Inflammatory macrophage (primary cell): ENCODE results near the gene ATG4B.

ENCODE experiments used
- DNase-seq, 2 donors: peaks; one replicate each; pipeline ENCODE4 v3.0.0-alpha.2; 2020 to 2022

Gene ATG4B

GRCh38 chr2:241613017-241613780 is 24.3 kb upstream of the ATG4B start:
- no peak for DNase-seq

DNA sequence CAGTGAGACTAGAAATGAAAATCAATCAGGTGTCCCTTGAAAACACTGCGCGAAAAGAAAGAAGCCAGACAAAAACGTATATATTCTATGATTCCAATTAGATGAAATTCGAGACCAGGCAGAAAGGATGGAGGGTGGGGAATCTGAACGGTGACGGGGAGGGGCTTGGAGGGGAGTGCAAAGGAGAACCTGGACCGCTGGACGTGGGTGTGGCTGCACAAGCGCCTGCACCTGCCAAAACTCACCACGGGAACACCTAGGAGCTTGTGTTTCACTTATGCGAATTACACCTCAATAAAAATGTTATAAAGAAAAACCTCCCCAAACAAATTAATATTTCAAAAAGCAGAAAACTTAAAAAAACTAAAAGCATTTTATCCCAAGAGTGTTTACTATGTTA is 22.5 kb upstream of the ATG4B start:
- no peak for DNase-seq

DNA sequence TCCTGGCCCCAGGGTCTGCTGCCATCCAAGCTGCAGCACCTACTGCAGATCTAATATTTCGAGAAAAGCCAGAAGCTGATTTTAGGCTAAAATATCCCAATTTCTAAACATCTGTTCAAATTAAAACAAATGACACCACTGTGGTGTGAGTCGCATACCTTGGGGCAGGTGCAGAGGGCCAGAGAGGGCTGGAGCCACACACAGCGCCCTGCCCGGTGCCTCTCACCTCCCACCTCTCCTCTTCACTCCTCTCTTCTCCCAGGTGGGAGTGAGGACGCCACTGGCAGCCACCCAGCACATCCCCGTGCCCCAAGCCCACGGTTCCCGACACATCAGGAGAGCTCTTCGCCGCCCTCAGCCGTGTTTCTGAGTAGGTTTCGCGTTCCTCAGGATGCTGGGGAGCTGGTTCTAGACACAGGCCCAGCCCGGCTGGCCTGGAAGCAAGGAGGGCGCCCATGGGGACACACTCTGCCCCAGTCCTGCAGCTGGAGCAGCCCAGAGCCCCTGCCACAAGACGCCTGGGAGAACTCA is 21.9 kb upstream of the ATG4B start:
- no peak for DNase-seq

- DNase-seq, result no peak
These were observed 21.0 kb upstream of the ATG4B start for GRCh38 chr2:241616168-241617125.

- no peak for DNase-seq
These were observed 19.9 kb upstream of the ATG4B start for GRCh38 chr2:241617431-241618154.

- no peak for DNase-seq
These were observed 19.1 kb upstream of the ATG4B start for GRCh38 chr2:241618296-241618805.

DNA sequence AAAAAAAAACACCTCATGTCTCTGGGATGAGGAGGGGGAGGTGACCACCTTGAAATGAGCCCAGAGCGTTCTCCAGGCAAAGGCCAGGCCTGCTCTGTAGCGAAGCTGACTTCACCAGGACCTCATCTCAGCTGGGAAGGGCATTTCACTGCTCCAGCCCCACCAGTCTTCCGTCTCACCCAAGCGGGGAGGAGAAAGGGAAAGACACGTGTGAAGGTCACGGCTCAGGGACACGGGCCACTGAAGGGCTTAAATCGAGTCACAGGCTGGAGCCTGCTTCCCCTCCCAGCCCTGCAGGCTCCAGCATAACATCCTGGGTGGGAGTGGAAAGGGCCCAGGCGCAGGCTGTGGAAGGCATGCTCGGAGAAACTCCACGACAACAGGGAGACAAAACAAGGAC is 18.7 kb upstream of the ATG4B start:
- no peak for DNase-seq

DNA sequence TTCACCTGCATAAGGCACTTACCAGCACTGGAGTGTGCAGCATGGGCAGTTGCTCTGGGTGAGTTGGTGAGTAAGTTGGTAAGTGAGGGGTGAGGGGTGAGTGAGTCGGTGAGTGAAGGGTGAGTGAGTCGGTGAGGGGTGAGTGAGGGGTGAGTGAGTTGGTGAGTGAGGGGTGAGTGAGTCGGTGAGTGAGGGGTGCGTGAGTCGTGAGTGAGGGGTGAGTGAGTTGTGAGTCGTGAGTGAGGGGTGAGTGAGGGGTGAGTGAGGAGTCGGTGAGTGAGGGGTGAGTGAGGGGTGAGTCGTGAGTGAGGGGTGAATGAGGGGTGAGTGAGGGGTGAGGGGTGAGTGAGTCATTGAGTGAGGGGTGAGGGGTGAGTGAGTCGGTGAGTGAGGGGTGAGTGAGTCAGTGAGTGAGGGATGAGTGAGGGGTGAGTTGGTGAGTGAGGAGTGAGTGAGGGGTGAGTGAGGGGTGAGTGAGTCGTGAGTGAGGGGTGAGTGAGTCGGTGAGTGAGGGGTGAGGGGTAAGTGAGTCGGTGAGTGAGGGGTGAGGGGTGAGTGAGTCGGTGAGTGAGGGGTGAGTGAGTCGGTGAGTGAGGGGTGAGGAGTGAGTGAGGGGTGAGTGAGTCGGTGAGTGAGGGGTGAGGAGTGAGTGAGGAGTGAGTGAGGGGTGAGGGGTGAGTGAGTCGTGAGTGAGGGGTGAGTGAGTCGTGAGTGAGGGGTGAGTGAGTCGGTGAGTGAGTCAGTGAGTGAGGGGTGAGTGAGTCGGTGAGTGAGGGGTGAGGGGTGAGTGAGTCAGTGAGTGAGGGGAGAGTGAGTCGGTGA is 17.7 kb upstream of the ATG4B start:
- DNase-seq, result no peak

- peak in 1 of 2 donors; percentile 11 for DNase-seq
These were observed 17.1 kb upstream of the ATG4B start for GRCh38 chr2:241620419-241620769.

- no peak for DNase-seq
These were observed 9.8 kb upstream of the ATG4B start for GRCh38 chr2:241627675-241628074.

DNA sequence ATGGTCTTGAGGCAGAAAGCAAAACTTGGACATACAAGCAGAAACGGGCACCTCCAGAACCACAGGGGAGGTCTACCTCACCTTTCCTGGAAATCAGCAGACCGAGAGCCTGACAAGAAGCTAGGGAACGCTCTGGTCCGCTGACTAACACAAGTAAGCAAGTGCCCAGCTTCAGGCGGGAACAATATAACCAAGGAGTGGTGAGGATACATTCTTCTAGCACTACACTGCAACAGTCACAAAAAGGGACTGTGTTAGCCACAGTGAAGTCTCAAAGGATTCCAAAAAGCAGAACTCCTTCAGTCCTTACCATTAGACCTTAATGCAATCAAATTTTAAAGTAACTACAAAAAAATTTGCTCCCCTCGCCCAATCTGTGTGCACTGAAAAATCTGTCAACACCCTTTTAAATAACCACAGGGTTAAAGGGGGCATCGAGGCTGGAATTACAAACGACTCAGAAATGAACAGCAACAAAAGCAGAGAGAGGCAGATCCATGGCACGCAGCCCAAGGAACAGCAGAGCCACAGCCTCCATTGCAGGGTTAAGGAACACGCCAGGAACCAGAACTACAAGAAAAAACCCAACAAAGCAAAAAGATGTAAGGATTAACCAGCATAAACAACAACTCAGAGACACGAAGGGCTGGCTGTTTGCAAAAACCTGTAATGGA is 7.6 kb upstream of the ATG4B start:
- no peak for DNase-seq

GRCh38 chr2:241632478-241633325 is 4.8 kb upstream of the ATG4B start:
- DNase-seq, result no peak

DNA sequence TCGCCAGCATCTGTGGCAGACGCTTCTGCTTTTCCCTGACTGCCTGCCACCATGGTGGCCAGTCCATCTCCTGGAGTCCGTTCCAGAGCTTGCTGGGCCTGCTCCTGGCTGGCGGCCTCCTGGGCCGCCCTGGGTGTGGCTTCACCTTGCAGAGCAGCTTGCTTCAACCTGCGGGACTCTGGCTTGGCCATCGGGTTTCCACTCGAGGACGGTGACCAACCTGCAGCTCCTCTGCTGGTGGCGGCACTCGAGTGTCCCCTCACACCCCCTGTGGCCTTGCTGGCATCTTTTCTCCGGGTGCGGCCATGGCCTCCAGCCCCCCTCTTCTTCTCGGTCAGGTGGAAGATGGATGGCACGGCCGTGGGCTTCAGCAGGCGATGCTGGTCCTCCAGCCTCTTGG is 3.9 kb upstream of the ATG4B start:
- DNase-seq, result no peak

- no peak for DNase-seq
These were observed 1.7 kb upstream of the ATG4B start for GRCh38 chr2:241635756-241636155.

GRCh38 chr2:241636182-241637017 is 1.1 kb upstream of the ATG4B start:
- DNase-seq, result peak in 1 of 2 donors; percentile 29

DNA sequence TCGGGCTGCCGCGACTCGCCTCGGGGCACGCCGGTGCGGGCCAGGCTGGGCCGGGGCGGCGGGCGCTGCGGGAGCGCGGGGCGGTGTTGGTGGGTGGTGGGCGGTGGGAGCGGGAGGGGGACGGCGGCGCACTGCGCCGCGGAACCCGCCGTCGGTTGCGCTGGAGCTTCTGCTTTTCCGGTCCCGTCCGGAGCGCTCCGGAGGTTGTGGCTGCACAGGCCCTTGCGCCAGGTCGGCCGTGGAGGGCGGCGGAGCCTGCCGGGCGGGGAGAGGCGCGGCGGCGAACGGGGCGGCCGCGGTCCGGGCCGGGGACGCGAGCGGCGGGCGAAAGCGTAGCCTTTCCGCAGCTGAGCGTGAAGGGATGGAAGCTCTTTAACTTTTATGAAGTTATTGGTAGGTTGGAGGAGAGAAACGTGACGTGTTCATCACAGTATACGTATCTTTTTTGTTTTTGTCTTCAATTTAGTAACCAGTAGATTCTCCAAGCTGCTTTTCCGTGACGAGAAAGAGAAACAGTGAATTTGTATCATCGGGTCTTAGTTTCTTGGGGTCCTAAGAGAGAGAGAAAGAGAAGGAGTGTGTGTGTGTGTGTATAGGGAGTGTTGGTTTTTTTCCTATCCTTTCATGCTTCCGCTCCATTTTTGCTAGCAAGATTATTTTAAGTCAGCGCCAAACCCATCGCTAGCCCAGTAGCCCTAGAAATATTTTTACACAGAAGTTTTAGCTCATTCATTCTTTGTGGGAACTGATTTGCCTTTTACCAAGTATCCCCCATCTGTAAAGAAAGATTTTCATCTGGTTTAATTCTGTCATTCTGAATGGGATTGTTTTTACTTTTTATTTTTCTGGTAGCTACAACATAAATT is 535 bp downstream of the ATG4B start:
- peak; percentile 49 to 79 for DNase-seq

DNA sequence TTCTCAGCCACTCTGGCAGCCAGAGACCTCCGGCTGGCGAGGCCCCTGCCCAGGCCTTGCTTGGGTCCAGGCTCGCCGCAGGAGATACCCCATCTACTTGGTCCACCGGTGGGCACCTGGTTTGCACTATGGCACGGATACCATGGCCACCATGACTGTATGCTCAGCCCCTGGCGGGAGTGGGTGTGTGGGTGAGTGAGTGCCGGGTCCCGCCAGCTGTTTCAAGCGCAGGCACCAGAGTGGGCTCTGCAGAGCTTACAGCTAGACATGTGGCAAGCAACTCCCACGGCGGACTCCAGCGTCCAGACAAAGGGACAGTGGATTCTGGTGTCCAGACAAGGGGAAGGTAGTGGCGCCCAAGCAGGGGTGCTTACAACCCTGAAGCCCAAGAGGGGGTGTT is 1.4 kb downstream of the ATG4B start:
- DNase-seq, result no peak

GRCh38 chr2:241639385-241639784 is 1.9 kb downstream of the ATG4B start:
- DNase-seq, result no peak
